Measurements from ENCODE around the gene CMBL. TPM values are rescaled to one million over a fixed set of nuclear protein-coding genes. Genes with fewer than 3 reads are reported as not detected.
"Not testable (repeated sequence)": the region's sequence is repeated elsewhere in the genome, so short reads cannot be mapped to it uniquely, and the experiment has no call there.

CMBL gene
- total RNA-seq, 1 donor from 2014 or later = 0.75 TPM

GRCh38 chr5:10352430-10353240, 44.9 kb upstream of the CMBL start:
- intact Hi-C loops (cut with DNase I) = loop anchor here (2.0 to 10.0 kb wide), 5 partner anchors 48 to 410 kb away; partner anchors contain the start of genes DAP and ROPN1L
- peaks cover 0 to 15% of the 10 kb centered on the region in 2 donors for H3K4me1 ChIP-seq

GRCh38 chr5:10351919-10352318, 44.2 kb upstream of the CMBL start:
- TF ChIP-seq CTCF (IDR thresholded peaks at IDR 0.05) = no peak
- Histone ChIP-seq H3K4me3 (peak overlapping the region in 1 of 2 donors; percentile 83), H3K27me3 (no peaks in the 10 kb centered on the region), H3K27ac (peak overlapping the region; percentile 95 to 96), H3K36me3 (no peaks in the 10 kb centered on the region), H3K9me3 (no peaks in the 10 kb centered on the region), H3K4me1 (peaks cover 0 to 14% of the 10 kb centered on the region in 2 donors)
- no peak for DNase-seq (ENCODE audit: low spot score in 2 of 2)
- intact Hi-C loops (cut with DNase I) = loop anchor here (2.0 to 10.0 kb wide), 5 partner anchors 49 to 410 kb away; partner anchors contain the start of genes DAP and ROPN1L

More at GRCh38 chr5:10352430-10353240, 44.9 kb upstream of the CMBL start:
- no peaks in the 10 kb centered on the region for H3K36me3 ChIP-seq
- no peak for TF ChIP-seq CTCF (IDR thresholded peaks at IDR 0.05)
- H3K4me3 ChIP-seq = peak overlapping the region; percentile 83 to 84
- H3K27me3 ChIP-seq = no peaks in the 10 kb centered on the region
- peak overlapping the region; percentile 95 to 96 for H3K27ac ChIP-seq
- H3K9me3 ChIP-seq = no peaks in the 10 kb centered on the region
- no peak for DNase-seq (ENCODE audit: low spot score in 2 of 2)

DNA sequence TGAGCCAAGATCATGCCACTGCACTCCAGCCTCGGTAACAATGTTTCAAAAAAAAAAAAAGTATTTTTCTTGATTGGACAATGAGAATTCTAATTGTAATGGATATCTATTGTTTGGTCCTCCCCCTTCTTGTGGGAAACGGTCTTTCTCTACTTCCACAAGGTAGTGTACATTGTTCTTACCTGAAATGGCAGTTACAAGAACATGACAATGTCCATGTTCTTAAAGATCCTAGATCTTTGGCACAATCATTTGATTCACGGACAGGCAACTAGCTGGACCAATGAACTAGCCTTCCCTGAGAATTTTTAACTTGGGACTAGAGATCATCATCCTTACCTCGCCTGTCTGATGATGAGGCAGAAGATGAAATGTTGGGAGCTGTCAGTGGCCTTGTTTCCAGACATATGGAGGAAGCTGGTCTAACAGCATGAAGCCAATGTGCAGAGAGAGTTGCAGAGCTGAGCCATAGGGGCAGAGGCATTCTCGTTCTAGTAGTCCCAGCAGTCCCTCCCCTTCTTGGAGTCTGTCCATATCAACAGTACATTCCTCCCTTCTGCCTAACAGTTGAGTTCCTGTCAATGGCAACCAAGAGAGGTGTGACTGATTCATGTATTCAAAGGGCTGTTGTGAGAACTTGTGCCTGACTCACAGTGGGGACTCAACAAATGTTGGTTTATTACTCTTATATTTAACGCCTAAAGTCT, 43.6 kb upstream of the CMBL start:
- Histone ChIP-seq H3K4me1 (peaks cover 0 to 9% of the 10 kb centered on the region in 2 donors), H3K27ac (peak overlapping the region; percentile 95 to 96), H3K27me3 (no peaks in the 10 kb centered on the region), H3K36me3 (no peaks in the 10 kb centered on the region), H3K9me3 (no peaks in the 10 kb centered on the region), H3K4me3 (no peak overlapping the region)
- no peak for TF ChIP-seq CTCF (IDR thresholded peaks at IDR 0.05)
- no peak for DNase-seq (ENCODE audit: low spot score in 2 of 2)
- intact Hi-C loops (cut with DNase I) = loop anchor here (5.0 to 10.0 kb wide), 4 partner anchors 64 to 411 kb away; partner anchors contain the start of genes DAP and ROPN1L

- no peak for TF ChIP-seq CTCF (IDR thresholded peaks at IDR 0.05)
- H3K4me3 ChIP-seq = no peak overlapping the region
- H3K4me1 ChIP-seq = peaks cover 0 to 3% of the 10 kb centered on the region in 2 donors
- H3K27me3 ChIP-seq = no peaks in the 10 kb centered on the region
- no peak for DNase-seq (ENCODE audit: low spot score in 2 of 2)
- H3K27ac ChIP-seq = no peak overlapping the region
- intact Hi-C loops (cut with DNase I) = no loop called here
- H3K9me3 ChIP-seq = no peaks in the 10 kb centered on the region
- no peaks in the 10 kb centered on the region for H3K36me3 ChIP-seq
Measured at GRCh38 chr5:10348258-10348657, 40.6 kb upstream of the CMBL start.

DNA sequence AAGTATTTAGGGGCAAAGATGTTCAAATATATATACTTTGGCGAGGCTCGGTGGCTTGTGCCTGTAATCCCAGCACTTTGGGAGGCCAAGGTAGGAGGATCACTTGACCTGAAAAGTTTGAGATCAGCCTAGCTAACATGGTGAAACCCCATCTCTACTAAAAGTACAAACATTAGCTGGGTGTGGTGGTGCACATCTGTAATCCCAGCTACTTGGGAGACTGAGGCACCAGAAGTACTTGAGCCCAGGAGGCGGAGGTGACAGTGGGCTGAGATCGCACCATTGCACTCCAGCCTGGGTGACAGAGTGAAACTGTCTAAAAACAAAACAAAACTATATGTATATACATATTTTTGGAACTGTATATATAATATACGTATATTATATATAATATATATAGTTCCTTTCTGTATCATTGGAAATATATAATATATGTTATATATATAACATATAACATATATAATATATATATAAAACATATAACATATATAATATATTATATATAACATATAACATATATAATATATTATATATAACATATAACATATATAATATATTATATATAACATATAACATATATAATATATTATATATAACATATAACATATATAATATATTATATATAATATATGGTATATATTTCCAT, 36.9 kb upstream of the CMBL start:
- H3K27me3 ChIP-seq; H3K27ac ChIP-seq; H3K4me3 ChIP-seq; H3K9me3 ChIP-seq; intact Hi-C loops (cut with DNase I); H3K36me3 ChIP-seq; H3K4me1 ChIP-seq; DNase-seq (ENCODE audit: low spot score in 2 of 2): not testable (repeated sequence)
